Duodenal mucosa (tissue), 2 donors: ENCODE measurements around the gene HLCS.

ENCODE experiments used
- H3K27ac ChIP-seq: one replicate; pipeline ENCODE4 v1.7.0; 2013; ENCODE audit warnings: low read depth, low read length
- H3K27me3 ChIP-seq, 2 donors: one replicate each; pipeline ENCODE4 v1.7.0; 2013; ENCODE audit warnings: low read length in 2 of 2, control low read depth in 1 of 2; ENCODE audit not compliant: insufficient read depth in 2 of 2, control insufficient read depth in 1 of 2
- H3K36me3 ChIP-seq, 2 donors: one replicate each; pipeline ENCODE4 v1.7.0; 2013; ENCODE audit warnings: low read length in 2 of 2, control low read depth in 1 of 2; ENCODE audit not compliant: insufficient read depth in 2 of 2, control insufficient read depth in 1 of 2
- H3K4me1 ChIP-seq, 2 donors: one replicate each; pipeline ENCODE4 v1.7.0; 2013; ENCODE audit warnings: low read length in 2 of 2, control low read depth in 1 of 2; ENCODE audit not compliant: insufficient read depth in 2 of 2, control insufficient read depth in 1 of 2
- H3K4me3 ChIP-seq, 2 donors: one replicate each; pipeline ENCODE4 v1.7.0; 2013; ENCODE audit warnings: low read length in 2 of 2, low read depth in 1 of 2
- H3K9ac ChIP-seq, 2 donors: one replicate each; pipeline ENCODE4 v1.7.0; 2013; ENCODE audit warnings: low read length in 2 of 2, low read depth in 1 of 2
- H3K9me3 ChIP-seq, 2 donors: one replicate each; pipeline ENCODE4 v1.7.0; 2013; ENCODE audit warnings: low read length in 2 of 2, control low read depth in 1 of 2; ENCODE audit not compliant: control insufficient read depth in 1 of 2

HLCS gene

DNA sequence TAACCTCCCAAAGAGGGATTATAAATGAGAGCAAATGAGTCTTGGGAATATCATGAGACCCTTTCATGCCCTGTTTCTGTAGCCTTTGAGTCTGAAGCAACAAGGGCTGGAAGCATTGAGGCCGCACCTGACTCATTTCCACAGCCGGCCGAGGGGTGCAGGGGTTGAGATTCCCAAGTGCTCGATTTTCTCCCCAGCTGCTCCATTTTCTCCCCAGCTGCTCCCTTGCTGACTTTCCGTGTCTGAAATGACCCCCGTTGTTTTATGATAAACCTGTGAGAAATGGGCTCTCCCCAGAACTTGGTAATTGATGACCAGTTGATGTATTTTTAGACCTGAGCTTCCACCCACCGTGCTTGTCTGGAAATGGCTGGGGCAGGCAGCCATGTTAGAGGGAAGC lies 244.7 kb downstream of the HLCS start:
- Histone ChIP-seq H3K4me1 (peaks cover 11 to 12% of the 10 kb centered on the region in 2 donors), H3K27me3 (peaks cover 0 to 3% of the 10 kb centered on the region in 2 donors), H3K9me3 (no peaks in the 10 kb centered on the region), H3K9ac (no peak overlapping the region), H3K36me3 (no peaks in the 10 kb centered on the region), H3K27ac (no peak overlapping the region), H3K4me3 (no peak overlapping the region)

DNA sequence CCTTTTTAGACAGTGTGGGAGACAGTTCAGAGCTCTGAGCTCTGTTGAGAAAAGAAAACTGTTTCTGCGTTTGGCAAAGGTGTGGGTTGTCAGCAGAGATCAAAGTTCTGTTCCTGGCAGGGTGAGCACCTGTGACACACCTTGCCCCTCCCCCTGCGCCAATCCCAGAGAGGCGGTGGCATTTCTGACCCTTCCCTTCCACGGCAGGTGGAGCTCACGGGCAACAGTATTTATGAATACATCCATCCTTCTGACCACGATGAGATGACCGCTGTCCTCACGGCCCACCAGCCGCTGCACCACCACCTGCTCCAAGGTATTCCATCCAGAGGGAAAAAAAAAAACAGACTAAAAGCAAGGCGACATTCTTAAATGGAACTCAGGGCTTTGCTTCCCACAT lies 246.9 kb downstream of the HLCS start:
- peak overlapping the region; percentile 51 to 55 for H3K4me3 ChIP-seq
- H3K27ac ChIP-seq: peak overlapping the region; percentile 64
- no peaks in the 10 kb centered on the region for H3K9me3 ChIP-seq
- no peaks in the 10 kb centered on the region for H3K36me3 ChIP-seq
- H3K4me1 ChIP-seq: peaks cover 11 to 12% of the 10 kb centered on the region in 2 donors
- peaks cover 4 to 5% of the 10 kb centered on the region in 2 donors for H3K27me3 ChIP-seq
- peak overlapping the region; percentile 65 to 74 for H3K9ac ChIP-seq

DNA sequence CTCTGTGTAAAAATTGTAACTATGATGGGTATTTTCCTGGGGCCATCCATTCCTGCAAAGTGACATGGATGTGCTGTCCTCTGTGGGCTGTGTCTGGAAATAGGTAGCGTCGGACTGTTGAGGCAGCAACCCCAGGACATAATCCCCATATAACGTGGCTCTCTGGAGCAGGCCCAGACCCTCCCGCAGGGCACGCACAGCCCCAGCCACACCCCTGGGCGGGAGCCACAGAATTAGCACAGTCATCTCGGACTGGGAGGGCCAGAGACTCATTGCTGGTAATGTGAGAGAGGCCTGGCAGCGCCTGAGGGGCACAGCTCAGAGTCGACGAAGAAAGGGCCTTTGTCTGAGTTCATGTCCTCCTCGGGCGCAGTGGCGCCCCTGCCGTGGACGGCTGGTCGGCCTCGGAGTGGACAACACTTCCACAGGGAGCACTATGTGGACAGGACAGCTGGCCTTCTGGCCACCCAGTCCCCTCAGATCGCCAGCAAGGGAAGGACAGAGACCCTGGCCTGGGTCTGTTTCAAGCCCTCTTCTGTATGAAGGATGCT lies 247.4 kb downstream of the HLCS start:
- H3K9me3 ChIP-seq: no peaks in the 10 kb centered on the region
- peak overlapping the region; percentile 65 to 74 for H3K9ac ChIP-seq
- H3K36me3 ChIP-seq: no peaks in the 10 kb centered on the region
- peak overlapping the region; percentile 64 for H3K27ac ChIP-seq
- H3K4me3 ChIP-seq: peak overlapping the region; percentile 51 to 55
- H3K4me1 ChIP-seq: peaks cover 11 to 12% of the 10 kb centered on the region in 2 donors
- H3K27me3 ChIP-seq: peaks cover 7 to 8% of the 10 kb centered on the region in 2 donors

DNA sequence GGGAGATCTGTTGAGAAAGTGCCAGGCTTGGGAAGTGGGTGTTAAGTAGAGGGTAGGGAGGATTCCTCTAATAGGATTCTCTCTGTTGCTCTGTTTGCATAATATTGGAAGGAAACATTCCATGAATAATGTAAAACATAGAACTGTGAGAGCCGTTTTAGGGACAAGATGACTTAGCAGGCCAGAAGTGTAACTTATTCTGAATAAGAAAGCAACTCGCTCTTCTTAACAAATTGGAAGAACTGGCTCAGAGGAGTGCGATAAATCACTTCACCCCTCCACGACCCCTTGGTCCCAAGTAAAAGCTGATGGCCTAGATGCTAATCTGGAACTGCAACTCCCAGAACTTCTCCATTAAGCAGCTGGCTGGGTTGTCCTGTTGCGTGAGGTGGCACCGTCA lies 248.5 kb downstream of the HLCS start:
- Histone ChIP-seq H3K27me3 (peaks cover 10 to 19% of the 10 kb centered on the region in 2 donors), H3K9ac (no peak overlapping the region), H3K4me1 (peaks cover 11 to 12% of the 10 kb centered on the region in 2 donors), H3K9me3 (no peaks in the 10 kb centered on the region), H3K4me3 (no peak overlapping the region), H3K27ac (no peak overlapping the region), H3K36me3 (no peaks in the 10 kb centered on the region)

DNA sequence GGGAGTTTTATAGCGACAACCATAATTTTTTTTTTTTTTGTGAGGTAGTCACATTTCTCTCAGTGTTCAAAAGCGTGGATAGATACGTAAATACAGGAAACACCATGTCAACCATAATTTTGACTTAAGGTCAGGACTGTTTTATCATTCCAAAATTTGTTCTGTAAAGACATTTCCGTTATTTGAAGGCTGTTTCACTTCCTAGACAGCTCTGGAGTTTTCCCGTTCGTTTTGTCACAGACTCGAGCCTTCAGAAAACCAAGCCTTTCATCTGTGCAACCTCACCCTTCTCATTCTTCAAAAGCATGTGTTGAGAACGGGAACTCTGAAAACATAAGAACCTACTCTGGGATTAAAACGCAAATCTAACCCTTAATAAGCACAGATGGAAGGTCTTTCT lies 249.6 kb downstream of the HLCS start:
- Histone ChIP-seq H3K9ac (no peak overlapping the region), H3K27me3 (peaks cover 20 to 30% of the 10 kb centered on the region in 2 donors), H3K9me3 (no peaks in the 10 kb centered on the region), H3K4me1 (peaks cover 11 to 12% of the 10 kb centered on the region in 2 donors), H3K36me3 (no peaks in the 10 kb centered on the region), H3K4me3 (no peak overlapping the region), H3K27ac (no peak overlapping the region)

DNA sequence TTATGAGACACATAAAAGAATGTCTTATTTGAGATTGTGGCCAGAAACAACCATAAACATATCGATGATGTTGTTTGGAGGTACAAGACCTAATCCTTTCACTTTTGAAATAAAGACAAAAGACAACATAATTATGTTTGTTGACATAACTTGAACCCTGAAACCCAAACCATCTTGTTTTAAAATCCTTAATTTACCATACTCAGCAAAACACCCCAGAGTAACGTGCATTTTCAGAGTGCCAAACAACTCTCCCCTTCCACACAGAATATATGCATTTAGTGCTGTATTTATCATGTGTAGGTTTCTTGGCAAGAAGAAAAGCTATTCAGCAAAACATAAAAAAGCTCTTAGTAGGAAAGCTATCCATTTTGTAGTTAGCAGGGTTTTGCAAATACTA lies 250.1 kb downstream of the HLCS start:
- Histone ChIP-seq H3K36me3 (no peaks in the 10 kb centered on the region), H3K4me3 (no peak overlapping the region), H3K9me3 (no peaks in the 10 kb centered on the region), H3K27me3 (peaks cover 20 to 33% of the 10 kb centered on the region in 2 donors), H3K4me1 (peaks cover 11 to 12% of the 10 kb centered on the region in 2 donors), H3K27ac (no peak overlapping the region), H3K9ac (no peak overlapping the region)

DNA sequence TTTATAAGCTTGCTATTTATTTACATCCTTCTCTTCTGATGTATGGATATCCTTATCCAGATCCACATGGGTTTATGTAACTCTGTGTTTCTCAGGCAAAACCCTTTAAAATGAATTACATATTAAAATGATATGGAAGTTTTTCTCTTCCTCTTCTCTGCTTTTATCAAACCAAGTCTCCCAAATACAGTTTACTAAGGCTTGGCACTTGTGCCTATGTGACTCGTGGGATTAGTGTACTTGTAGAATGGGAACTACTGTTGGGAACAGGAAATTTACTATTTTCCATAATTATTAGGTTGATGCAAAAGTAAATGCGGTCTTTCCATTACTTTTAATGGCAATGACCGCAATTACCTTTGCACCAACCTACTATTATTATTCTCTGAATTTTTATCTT lies 252.7 kb downstream of the HLCS start:
- no peak overlapping the region for H3K9ac ChIP-seq
- H3K27me3 ChIP-seq: peaks cover 41 to 60% of the 10 kb centered on the region in 2 donors
- H3K4me3 ChIP-seq: no peak overlapping the region
- H3K27ac ChIP-seq: no peak overlapping the region
- H3K9me3 ChIP-seq: no peaks in the 10 kb centered on the region
- no peaks in the 10 kb centered on the region for H3K36me3 ChIP-seq
- peaks cover 1 to 11% of the 10 kb centered on the region in 2 donors for H3K4me1 ChIP-seq

DNA sequence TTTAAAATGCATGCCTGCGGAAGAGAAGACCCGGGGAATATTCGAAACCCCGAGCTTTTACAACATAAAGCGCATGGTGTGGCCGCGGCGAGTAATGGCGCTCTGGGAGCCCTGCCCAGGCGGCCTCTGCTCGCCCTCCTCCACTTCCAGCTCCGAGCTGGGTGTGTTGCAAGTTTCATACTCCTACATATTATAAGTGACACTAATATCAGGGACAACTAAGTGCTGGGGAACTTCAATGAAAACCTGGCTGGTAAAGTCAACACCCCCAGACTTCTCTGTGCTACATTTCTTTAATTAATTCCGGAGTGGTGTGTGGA lies 255.8 kb downstream of the HLCS start:
- Histone ChIP-seq H3K27me3 (peaks cover 68 to 90% of the 10 kb centered on the region in 2 donors), H3K4me1 (peaks cover 14 to 18% of the 10 kb centered on the region in 2 donors), H3K36me3 (no peaks in the 10 kb centered on the region), H3K9me3 (no peaks in the 10 kb centered on the region), H3K9ac (no peak overlapping the region), H3K4me3 (peak overlapping the region in 1 of 2 donors; percentile 40), H3K27ac (no peak overlapping the region)

DNA sequence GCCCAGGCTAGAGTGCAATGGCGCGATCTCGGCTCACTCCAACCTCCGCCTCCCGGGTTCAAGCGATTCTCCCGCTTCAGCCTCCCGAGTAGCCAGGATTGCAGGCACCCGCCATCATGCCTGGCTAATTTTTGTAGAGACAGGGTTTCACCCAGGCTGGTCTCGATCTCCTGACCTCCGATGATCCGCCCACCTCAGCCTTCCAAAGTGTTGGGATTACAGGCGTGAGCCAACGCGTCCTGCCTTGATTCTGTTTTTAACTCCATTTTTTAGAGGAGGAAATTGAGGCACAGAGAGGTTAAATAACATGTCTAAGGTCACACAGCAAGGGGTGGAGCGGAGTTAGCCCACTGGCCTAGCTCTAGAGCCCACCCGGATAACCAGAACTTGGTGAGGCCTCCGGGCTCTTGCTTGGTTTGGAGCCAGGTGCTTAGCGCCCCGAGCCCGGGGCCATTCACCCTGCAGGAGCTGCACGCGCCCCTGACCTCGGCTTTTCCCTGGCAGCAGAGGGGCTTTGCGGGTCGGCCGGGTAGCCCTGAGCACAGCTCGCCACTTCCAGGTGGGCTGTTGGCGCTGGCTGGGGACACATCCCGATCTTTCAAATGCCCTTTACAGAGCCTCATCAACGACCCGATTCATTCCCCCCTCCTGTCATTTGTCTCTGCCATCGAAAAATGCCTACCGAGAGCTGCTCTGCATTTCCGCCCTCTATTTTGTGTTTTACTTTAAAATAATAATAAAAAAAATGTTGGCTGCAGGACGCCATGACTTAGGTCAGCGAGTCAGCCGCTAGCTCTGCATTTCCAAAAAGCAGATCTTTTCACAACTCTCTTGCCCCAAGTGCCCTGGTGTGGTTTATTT lies 256.4 kb downstream of the HLCS start:
- peaks cover 74 to 96% of the 10 kb centered on the region in 2 donors for H3K27me3 ChIP-seq
- H3K9me3 ChIP-seq: no peaks in the 10 kb centered on the region
- H3K27ac ChIP-seq: no peak overlapping the region
- peak overlapping the region in 1 of 2 donors; percentile 40 for H3K4me3 ChIP-seq
- no peaks in the 10 kb centered on the region for H3K36me3 ChIP-seq
- H3K4me1 ChIP-seq: peaks cover 14 to 18% of the 10 kb centered on the region in 2 donors
- H3K9ac ChIP-seq: no peak overlapping the region

DNA sequence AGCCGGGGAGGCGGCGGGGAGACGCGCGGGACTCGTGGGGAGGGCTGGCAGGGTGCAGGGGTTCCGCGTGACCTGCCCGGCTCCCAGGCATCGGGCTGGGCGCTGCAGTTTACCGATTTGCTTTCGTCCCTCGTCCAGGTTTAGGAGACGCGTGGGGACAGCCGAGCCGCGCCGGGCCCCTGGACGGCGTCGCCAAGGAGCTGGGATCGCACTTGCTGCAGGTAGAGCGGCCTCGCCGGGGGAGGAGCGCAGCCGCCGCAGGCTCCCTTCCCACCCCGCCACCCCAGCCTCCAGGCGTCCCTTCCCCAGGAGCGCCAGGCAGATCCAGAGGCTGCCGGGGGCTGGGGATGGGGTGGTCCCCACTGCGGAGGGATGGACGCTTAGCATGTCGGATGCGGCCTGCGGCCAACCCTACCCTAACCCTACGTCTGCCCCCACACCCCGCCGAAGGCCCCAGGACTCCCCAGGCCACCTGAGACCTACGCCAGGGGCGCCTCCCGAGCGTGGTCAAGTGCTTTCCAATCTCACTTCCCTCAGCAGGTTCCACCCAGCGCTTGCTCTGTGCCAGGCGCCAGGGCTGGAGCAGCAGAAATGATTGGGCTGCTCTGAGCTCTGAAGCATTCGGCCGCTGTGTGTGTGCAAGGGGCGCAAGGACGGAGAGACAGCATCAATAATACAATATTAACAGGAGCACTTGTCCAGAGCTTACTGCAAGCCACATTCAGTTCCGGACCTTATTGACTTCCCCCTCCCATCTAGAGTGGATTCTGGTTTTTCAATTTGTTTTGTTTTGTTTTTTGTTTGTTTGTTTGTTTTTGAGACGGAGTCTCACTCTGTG lies 257.2 kb downstream of the HLCS start:
- peaks cover 14 to 23% of the 10 kb centered on the region in 2 donors for H3K4me1 ChIP-seq
- H3K4me3 ChIP-seq: no peak overlapping the region
- no peaks in the 10 kb centered on the region for H3K9me3 ChIP-seq
- H3K9ac ChIP-seq: no peak overlapping the region
- peaks cover 78 to 98% of the 10 kb centered on the region in 2 donors for H3K27me3 ChIP-seq
- no peaks in the 10 kb centered on the region for H3K36me3 ChIP-seq
- H3K27ac ChIP-seq: no peak overlapping the region
